SU-DHL-6 (cell line): ENCODE data around the gene MYBL2.

Experiments
- H2AFZ ChIP-seq: fragments of 200-600 bp; sonication (generic); 2 replicates; pipeline ENCODE4 v1.6.1; 2014; ENCODE audit warnings: low read depth, mild to moderate bottlenecking, moderate library complexity, mixed read lengths, antibody characterized with exemption, low read length; ENCODE audit not compliant: severe bottlenecking
- H3F3A ChIP-seq: fragments of 200-600 bp; shearing (Covaris generic); 2 replicates; pipeline ENCODE4 v1.6.0; 2016; ENCODE audit warnings: antibody characterized with exemption, mild to moderate bottlenecking; ENCODE audit not compliant: insufficient read depth
- H3K27ac ChIP-seq: fragments of 200-600 bp; sonication (generic); 2 replicates; pipeline ENCODE4 v1.5.1; 2016; ENCODE audit warnings: low read depth, mild to moderate bottlenecking, low read length, moderate library complexity, mixed read lengths
- H3K27me3 ChIP-seq: fragments of 200-600 bp; sonication (generic), shearing (Covaris generic); 2 replicates; pipeline ENCODE4 v1.6.0; 2014; ENCODE audit warnings: mild to moderate bottlenecking, low read length
- H3K36me3 ChIP-seq: fragments of 200-600 bp; sonication (generic); 2 replicates; pipeline ENCODE4 v1.6.1; 2014; ENCODE audit warnings: mild to moderate bottlenecking, low read length, mixed read lengths
- H3K4me2 ChIP-seq: fragments of 300-600, 200-600 bp; shearing (Covaris generic), sonication (generic); 2 replicates; pipeline ENCODE4 v1.6.0; 2014; ENCODE audit warnings: low read length, low read depth, mild to moderate bottlenecking; ENCODE audit not compliant: poor library complexity, severe bottlenecking
- H3K4me3 ChIP-seq: fragments of 200-600 bp; sonication (generic); 2 replicates; pipeline ENCODE4 v1.5.1; 2014; ENCODE audit warnings: antibody characterized with exemption, low read length, mild to moderate bottlenecking, mixed read lengths; ENCODE audit not compliant: insufficient read depth, poor library complexity, severe bottlenecking
- H3K79me2 ChIP-seq: fragments of 200-600 bp; sonication (generic); 2 replicates; pipeline ENCODE4 v1.6.1; 2014; ENCODE audit warnings: mild to moderate bottlenecking, low read length, moderate library complexity; ENCODE audit not compliant: insufficient read depth
- H3K9ac ChIP-seq: fragments of 200-600 bp; sonication (generic); 2 replicates; pipeline ENCODE4 v1.7.0; 2014; ENCODE audit warnings: mild to moderate bottlenecking, low read length
- H3K9me2 ChIP-seq: fragments of 200-600 bp; sonication (generic); replicated peaks from 2 replicates; pipeline ENCODE4 v1.6.1; 2014; ENCODE audit warnings: low read length; ENCODE audit not compliant: insufficient read depth
- H3K9me3 ChIP-seq: fragments of 200-600 bp; sonication (generic); 2 replicates; pipeline ENCODE4 v1.6.1; 2014; ENCODE audit warnings: low read length, mixed read lengths; ENCODE audit not compliant: insufficient read depth
- H4K20me1 ChIP-seq: fragments of 200-600 bp; sonication (generic); 2 replicates; pipeline ENCODE4 v1.6.1; 2014; ENCODE audit warnings: low read depth, mild to moderate bottlenecking, antibody characterized with exemption, low read length, moderate library complexity, mixed read lengths
- CTCF ChIP-seq: fragments of 200-600 bp; sonication (generic); IDR thresholded peaks from one replicate; pipeline ENCODE4 v1.5.1; 2017; ENCODE audit warnings: antibody characterized with exemption, mild to moderate bottlenecking, low read length, moderate library complexity; ENCODE audit not compliant: insufficient read depth, poor library complexity, severe bottlenecking
- EZH2phosphoT487 ChIP-seq: fragments of 200-600 bp; sonication (generic), shearing (Covaris generic); conservative IDR thresholded peaks from 2 replicates; pipeline ENCODE4 v1.6.1; 2018; ENCODE audit warnings: mild to moderate bottlenecking, antibody characterized with exemption, low read length, moderate library complexity, mixed read lengths

The MYBL2 gene

GRCh38 chr20:43727980-43728590 lies 61.2 kb downstream of the MYBL2 start:
- no peak overlapping the region for H3K9ac ChIP-seq
- H3F3A ChIP-seq = no peaks in the 10 kb centered on the region
- H3K79me2 ChIP-seq = no peaks in the 10 kb centered on the region
- no peaks in the 10 kb centered on the region for H3K27me3 ChIP-seq
- no peak overlapping the region for H3K27ac ChIP-seq
- no peak overlapping the region for H3K4me2 ChIP-seq
- H2AFZ ChIP-seq = no peak overlapping the region
- no peaks in the 10 kb centered on the region for H3K9me3 ChIP-seq
- H3K9me2 ChIP-seq = no peaks in the 10 kb centered on the region
- H3K4me3 ChIP-seq = no peak overlapping the region
- TF ChIP-seq CTCF (no peak), EZH2phosphoT487 (no peak)
- H3K36me3 ChIP-seq = no peaks in the 10 kb centered on the region
- no peaks in the 10 kb centered on the region for H4K20me1 ChIP-seq

- no peak overlapping the region for H2AFZ ChIP-seq
- H3K9me3 ChIP-seq = no peaks in the 10 kb centered on the region
- H3K4me2 ChIP-seq = no peak overlapping the region
- H3K9me2 ChIP-seq = no peaks in the 10 kb centered on the region
- H3K27me3 ChIP-seq = no peaks in the 10 kb centered on the region
- H3K36me3 ChIP-seq = no peaks in the 10 kb centered on the region
- no peaks in the 10 kb centered on the region for H3K79me2 ChIP-seq
- H4K20me1 ChIP-seq = no peaks in the 10 kb centered on the region
- TF ChIP-seq CTCF = no peak
- TF ChIP-seq EZH2phosphoT487 = no peak
- H3K27ac ChIP-seq = no peak overlapping the region
- no peak overlapping the region for H3K4me3 ChIP-seq
- H3K9ac ChIP-seq = no peak overlapping the region
- H3F3A ChIP-seq = no peaks in the 10 kb centered on the region
These were observed 61.9 kb downstream of the MYBL2 start for GRCh38 chr20:43728686-43729255.

GRCh38 chr20:43731469-43731868 lies 64.6 kb downstream of the MYBL2 start:
- no peaks in the 10 kb centered on the region for H4K20me1 ChIP-seq
- H3K36me3 ChIP-seq = no peaks in the 10 kb centered on the region
- no peaks in the 10 kb centered on the region for H3F3A ChIP-seq
- no peak overlapping the region for H3K4me3 ChIP-seq
- H3K9me2 ChIP-seq = no peaks in the 10 kb centered on the region
- no peak overlapping the region for H3K27ac ChIP-seq
- no peaks in the 10 kb centered on the region for H3K27me3 ChIP-seq
- no peaks in the 10 kb centered on the region for H3K79me2 ChIP-seq
- H3K9me3 ChIP-seq = no peaks in the 10 kb centered on the region
- no peak overlapping the region for H2AFZ ChIP-seq
- H3K4me2 ChIP-seq = no peak overlapping the region
- no peak overlapping the region for H3K9ac ChIP-seq
- TF ChIP-seq CTCF (no peak), EZH2phosphoT487 (no peak)
